Fibroblast of villous mesenchyme (primary cell): Measurements from ENCODE around the gene GOT1. TPM values are rescaled to one million over a fixed set of nuclear protein-coding genes. Genes with fewer than 3 reads are reported as not detected.

Experiments used
- DNase-seq: peaks from one replicate; pipeline ENCODE4 v3.0.0-alpha.2; 2010; ENCODE audit warnings: low read depth
- H3K4me3 ChIP-seq: 2 replicates; pipeline ENCODE4 v1.5.1; 2011; ENCODE audit warnings: low read depth, mild to moderate bottlenecking, low read length
- CTCF ChIP-seq: IDR thresholded peaks from 2 replicates; pipeline ENCODE4 v1.5.1; 2012; ENCODE audit warnings: low read depth, mild to moderate bottlenecking, low read length; ENCODE audit not compliant: insufficient read depth
- total RNA-seq: library from RNA; depleted of rRNA; stranded (reverse); fragments of >200 nt; gene quantifications from 2 replicates; pipeline ENCODE4 v1.2.3, GENCODE V29; 2012

The GOT1 gene
- total RNA-seq, 1 donor, result 27.2 TPM

GRCh38 chr10:99422529-99423096 lies 7.8 kb downstream of the GOT1 start:
- no peak for DNase-seq
- TF ChIP-seq CTCF, result no peak
- no peak overlapping the region for H3K4me3 ChIP-seq

GRCh38 chr10:99421233-99421739 lies 9.1 kb downstream of the GOT1 start:
- no peak overlapping the region for H3K4me3 ChIP-seq
- no peak for TF ChIP-seq CTCF
- no peak for DNase-seq

GRCh38 chr10:99419688-99420087 lies 10.7 kb downstream of the GOT1 start:
- no peak overlapping the region for H3K4me3 ChIP-seq
- DNase-seq, result no peak
- no peak for TF ChIP-seq CTCF

GRCh38 chr10:99418910-99419624 lies 11.4 kb downstream of the GOT1 start:
- H3K4me3 ChIP-seq, result no peak overlapping the region
- no peak for TF ChIP-seq CTCF
- DNase-seq, result no peak

GRCh38 chr10:99412099-99412498 lies 18.3 kb downstream of the GOT1 start:
- no peak for DNase-seq
- H3K4me3 ChIP-seq, result no peak overlapping the region
- no peak for TF ChIP-seq CTCF

- TF ChIP-seq CTCF, result no peak
- no peak for DNase-seq
- H3K4me3 ChIP-seq, result no peak overlapping the region
Measured at GRCh38 chr10:99411546-99411945, 18.9 kb downstream of the GOT1 start.
